H1 (cell line): ENCODE data around the gene DRAP1. TPM values are rescaled to one million over a fixed set of nuclear protein-coding genes. Genes with fewer than 3 reads are reported as not detected.
A peak's percentile ranks its signal among the peaks of the same experiment; 100 is the strongest.

Experiments
- ASH2L ChIP-seq: fragments of 200-600, 300-600 bp; sonication (generic); IDR thresholded peaks from one replicate; pipeline ENCODE4 v1.7.1; 2017; ENCODE audit warnings: low read length
- CHD1 ChIP-seq: IDR thresholded peaks from 2 replicates; pipeline ENCODE4 v1.6.1; 2012; ENCODE audit warnings: low read depth, low read length, improper control_type of control experiment
- POLR2A ChIP-seq, 2 experiments: IDR thresholded peaks; 1 replicate in 1 of 2; 2 replicates in 1 of 2; pipeline ENCODE4 v1.6.1; 2011; ENCODE audit warnings: low read depth in 2 of 2, low read length in 2 of 2, mild to moderate bottlenecking in 2 of 2; ENCODE audit errors: control extremely low read depth in 1 of 2
- SP4 ChIP-seq: IDR thresholded peaks from 2 replicates; pipeline ENCODE4 v1.6.1; 2012; ENCODE audit warnings: low read length, inconsistent platforms
- TAF1 ChIP-seq: IDR thresholded peaks from 2 replicates; pipeline ENCODE4 v1.6.1; 2011; ENCODE audit warnings: mild to moderate bottlenecking, low read depth, low read length
- ZNF274 ChIP-seq: IDR thresholded peaks from 2 replicates; pipeline ENCODE4 v1.7.0; 2012; ENCODE audit warnings: low read length, borderline replicate concordance; ENCODE audit errors: extremely low read depth
- polyA plus RNA-seq, 7 experiments: library from polyadenylated mRNA; depleted of rRNA in 3 of 7; stranded (reverse) in 5 of 7; unstranded in 2 of 7; fragments of >200 nt in 5 of 7; fragments of 200-250 nt in 2 of 7; gene quantifications; 1 replicate in 5 of 7; 2 replicates in 1 of 7; 4 replicates in 1 of 7; pipeline versions ENCODE4 v1.2.1 to v1.2.3, GENCODE V29; 2011 to 2013; ENCODE audit warnings: missing spikeins in 2 of 7, mixed read lengths in 2 of 7
- total RNA-seq: library from RNA; stranded (reverse); fragmentation: NEBNext Ultra II Directional; extraction: Animal tissue kit (Norgen Biotek cat#: 25700); gene quantifications from 2 replicates; pipeline ENCODE4 v1.2.1, GENCODE V29; 2021

DRAP1 gene
- total and polyA plus RNA-seq, 2 of the 8 experiments (the other 6 are each of a cell fraction or from before 2014, with no cell fraction given), result 62.5 to 98.7 TPM

- no peak for TF ChIP-seq ZNF274
- TF ChIP-seq TAF1, result no peak
- TF ChIP-seq POLR2A (IDR thresholded peaks at IDR 0.05; ENCODE audit: control extremely low read depth in 1 of 2, low read depth in 2 of 2, low read length in 2 of 2), result 0 out of 3 replicates have a peak, but pooled peaks of 1 of the 2 experiments have one; percentile 2
- no peak for TF ChIP-seq ASH2L
- no peak for TF ChIP-seq SP4
- TF ChIP-seq CHD1, result no peak
These were observed 19.7 kb upstream of the DRAP1 start (continued) for GRCh38 chr11:65899356-65900124.
